ENCODE measurements around the gene SMARCA4.
"Not testable (repeated sequence)": the region's sequence is repeated elsewhere in the genome, so short reads cannot be mapped to it uniquely, and the experiment has no call there.

GRCh38 chr19:10992174-10992573 is 31.3 kb downstream of the SMARCA4 start:
- TF ChIP-seq EZH2phosphoT487 (IDR thresholded peaks at IDR 0.05; ENCODE audit: unreplicated experiment); EZH2 (IDR thresholded peaks at IDR 0.05; ENCODE audit: low read depth, unreplicated experiment); CTCF (conservative IDR thresholded peaks at IDR 0.05; ENCODE audit: low read depth in 2 of 2); REST (IDR thresholded peaks at IDR 0.05; ENCODE audit: unreplicated experiment): not testable (repeated sequence)

Measured in GM23338 (cell line).